ENCODE data around the gene STPG2.

- TF ChIP-seq CTCF (IDR thresholded peaks at IDR 0.05) (no peak), EZH2phosphoT487 (IDR thresholded peaks at IDR 0.05) (no peak)
Measured at GRCh38 chr4:98110929-98111328, 32.3 kb downstream of the STPG2 start.
